Medulla oblongata (tissue), 1 donor: ENCODE measurements around the gene FCN1.
A peak's percentile ranks its signal among the peaks of the same experiment; 100 is the strongest.

Experiments
- DNase-seq: peaks from one replicate; pipeline ENCODE4 v3.0.0-alpha.2; 2015; ENCODE audit errors: extremely low spot score

Gene FCN1

GRCh38 chr9:134937566-134938345 lies 20.0 kb upstream of the FCN1 start:
- DNase-seq = no peak

GRCh38 chr9:134937164-134937555 lies 19.4 kb upstream of the FCN1 start:
- no peak for DNase-seq

- DNase-seq = peak; percentile 43
Measured at GRCh38 chr9:134936346-134937163, 18.8 kb upstream of the FCN1 start.

GRCh38 chr9:134935701-134936345 lies 18.1 kb upstream of the FCN1 start:
- DNase-seq = no peak

- no peak for DNase-seq
Measured at GRCh38 chr9:134935056-134935640, 17.4 kb upstream of the FCN1 start.

- DNase-seq = no peak
Measured at GRCh38 chr9:134933076-134933659, 15.5 kb upstream of the FCN1 start.

- DNase-seq = no peak
Measured at GRCh38 chr9:134932606-134933005, 14.9 kb upstream of the FCN1 start.

GRCh38 chr9:134932171-134932570 lies 14.5 kb upstream of the FCN1 start:
- no peak for DNase-seq

- DNase-seq = no peak
Measured at GRCh38 chr9:134930398-134930797, 12.7 kb upstream of the FCN1 start.

GRCh38 chr9:134929193-134930158 lies 11.8 kb upstream of the FCN1 start:
- peak; percentile 54 for DNase-seq

GRCh38 chr9:134928436-134929192 lies 10.9 kb upstream of the FCN1 start:
- no peak for DNase-seq

- DNase-seq = no peak
Measured at GRCh38 chr9:134925011-134925511, 7.3 kb upstream of the FCN1 start.

GRCh38 chr9:134923466-134923865 lies 5.8 kb upstream of the FCN1 start:
- DNase-seq = no peak

- no peak for DNase-seq
Measured at GRCh38 chr9:134922932-134923240, 5.2 kb upstream of the FCN1 start.

- peak; percentile 5 for DNase-seq
Measured at GRCh38 chr9:134922066-134922931, 4.6 kb upstream of the FCN1 start.

- no peak for DNase-seq
Measured at GRCh38 chr9:134919303-134919702, 1.6 kb upstream of the FCN1 start.

GRCh38 chr9:134918646-134919045 lies 934 bp upstream of the FCN1 start:
- no peak for DNase-seq

GRCh38 chr9:134916161-134916665 lies 1.5 kb downstream of the FCN1 start:
- no peak for DNase-seq
